Upper lobe of left lung (tissue), 6 donors: Measurements from ENCODE around the gene PDGFC. TPM values are rescaled to one million over a fixed set of nuclear protein-coding genes. Genes with fewer than 3 reads are reported as not detected.
A peak's percentile ranks its signal among the peaks of the same experiment; 100 is the strongest.

Experiments
- ATAC-seq, 2 donors: fragments of 200-7000 bp; cut with Tn5 transposase; one replicate each; pipeline ENCODE4 v1.9.1; 2022; ENCODE audit warnings: mild to moderate bottlenecking in 2 of 2, moderate library complexity in 2 of 2; ENCODE audit not compliant: low FRiP score in 2 of 2
- DNase-seq, 2 donors: peaks; one replicate each; pipeline ENCODE4 v3.0.0-alpha.2; 2019 to 2020
- H3K27ac ChIP-seq, 4 donors: fragments of 200-600 bp; sonication (generic); one replicate each; pipeline ENCODE4 v1.5.1; 2016 to 2019
- H3K27me3 ChIP-seq, 4 donors: fragments of 200-600 bp; sonication (generic); one replicate each; pipeline ENCODE4 v1.5.1; 2017 to 2019
- H3K36me3 ChIP-seq, 4 donors: fragments of 200-600 bp; sonication (generic); one replicate each; pipeline ENCODE4 v1.5.1; 2016 to 2019
- H3K4me1 ChIP-seq, 4 donors: fragments of 200-600 bp; sonication (generic); one replicate each; pipeline ENCODE4 v1.5.1; 2018 to 2019
- H3K4me3 ChIP-seq, 4 donors: fragments of 200-600 bp; sonication (generic); one replicate each; pipeline ENCODE4 v1.5.1; 2017 to 2019; ENCODE audit warnings: mild to moderate bottlenecking in 2 of 4, moderate library complexity in 1 of 4
- H3K9me3 ChIP-seq, 4 donors: fragments of 200-600 bp; sonication (generic); one replicate each; pipeline ENCODE4 v1.5.1; 2018 to 2019
- CTCF ChIP-seq, 6 experiments: fragments of 450-650 bp in 4 of 6; fragments of 200-600 bp in 2 of 6; sonication (generic) in 2 of 6; IDR thresholded peaks; one replicate each; pipeline ENCODE4 v1.5.1; 2016 to 2019; ENCODE audit warnings: antibody characterized with exemption in 6 of 6
- EP300 ChIP-seq, 4 donors: sonication (generic); formaldehyde crosslinking; IDR thresholded peaks; one replicate each; pipeline ENCODE4 v1.5.1; 2017; ENCODE audit warnings: antibody characterized with exemption in 4 of 4, control low read depth in 2 of 4
- POLR2A ChIP-seq, 4 donors: fragments of 450-650 bp; IDR thresholded peaks; one replicate each; pipeline ENCODE4 v1.5.1; 2016 to 2017; ENCODE audit warnings: antibody characterized with exemption in 4 of 4, mild to moderate bottlenecking in 2 of 4
- POLR2AphosphoS5 ChIP-seq, 2 donors: sonication (generic); formaldehyde crosslinking; IDR thresholded peaks; one replicate each; pipeline ENCODE4 v1.5.1; 2017; ENCODE audit warnings: antibody characterized with exemption in 2 of 2
- WGBS, 2 donors: methylation state at CpG; one replicate each; pipeline ENCODE4 v1.1.5; 2017 to 2018; 5-methylcytosine and 5-hydroxymethylcytosine counted together
- total RNA-seq, 6 donors: library from RNA; depleted of rRNA in 4 of 6; stranded (reverse); fragments of >200 nt in 4 of 6; gene quantifications; one replicate each; pipeline versions ENCODE4 v1.1.0 to v1.2.1, GENCODE V29; 2016 to 2021
- donor health status: DM: no; HTN: no; CAD: no; lungs with moderate emphysema.
- donor health status: DM: no; HTN: yes; CAD: no; lungs with severe emphysema.

PDGFC gene
- total RNA-seq, 6 donors from 2014 or later: 14.4 to 39.9 (median 28.5) TPM

- no peak overlapping the region for H3K27ac ChIP-seq
- H3K4me1 ChIP-seq: no peaks in the 10 kb centered on the region
- WGBS, 2 donors: 88 to 91% methylated on average over 4 of the region's 4 CpGs
- no peak overlapping the region for H3K4me3 ChIP-seq
- no peak for ATAC-seq
- no peak for DNase-seq
- no peaks in the 10 kb centered on the region for H3K36me3 ChIP-seq
- H3K27me3 ChIP-seq: no peaks in the 10 kb centered on the region
- no peaks in the 10 kb centered on the region for H3K9me3 ChIP-seq
- TF ChIP-seq EP300 (IDR thresholded peaks at IDR 0.05): no peak
- no peak for TF ChIP-seq POLR2A (IDR thresholded peaks at IDR 0.05)
- no peak for TF ChIP-seq POLR2AphosphoS5 (IDR thresholded peaks at IDR 0.05)
Observed at GRCh38 chr4:156811963-156812362, 159.6 kb downstream of the PDGFC start.

GRCh38 chr4:156811286-156811685 lies 160.3 kb downstream of the PDGFC start:
- Histone ChIP-seq H3K9me3 (no peaks in the 10 kb centered on the region), H3K4me3 (no peak overlapping the region), H3K4me1 (no peaks in the 10 kb centered on the region), H3K27me3 (no peaks in the 10 kb centered on the region), H3K36me3 (no peaks in the 10 kb centered on the region), H3K27ac (no peak overlapping the region)
- TF ChIP-seq POLR2AphosphoS5 (IDR thresholded peaks at IDR 0.05): no peak
- no peak for TF ChIP-seq POLR2A (IDR thresholded peaks at IDR 0.05)
- no peak for TF ChIP-seq EP300 (IDR thresholded peaks at IDR 0.05)
- TF ChIP-seq CTCF (IDR thresholded peaks at IDR 0.05): no peak
- WGBS, 2 donors: 85% methylated on average over 5 of the region's 5 CpGs
- ATAC-seq (no peak), DNase-seq (no peak)

- no peak overlapping the region for H3K27ac ChIP-seq
Observed at GRCh38 chr4:156805696-156806095, 165.9 kb downstream of the PDGFC start.

GRCh38 chr4:156803056-156803455 lies 168.5 kb downstream of the PDGFC start:
- TF ChIP-seq POLR2A (IDR thresholded peaks at IDR 0.05) (no peak), POLR2AphosphoS5 (IDR thresholded peaks at IDR 0.05) (no peak), EP300 (IDR thresholded peaks at IDR 0.05) (no peak), CTCF (IDR thresholded peaks at IDR 0.05) (no peak)
- 70 to 76% methylated on average over 2 of the region's 2 CpGs for WGBS, 2 donors
- H3K27me3 ChIP-seq: no peaks in the 10 kb centered on the region
- H3K27ac ChIP-seq: no peak overlapping the region
- ATAC-seq (no peak), DNase-seq (no peak)
- no peaks in the 10 kb centered on the region for H3K9me3 ChIP-seq
- peaks cover 0 to 4% (median 0%) of the 10 kb centered on the region in 4 donors for H3K4me1 ChIP-seq
- no peak overlapping the region for H3K4me3 ChIP-seq
- no peaks in the 10 kb centered on the region for H3K36me3 ChIP-seq

More at GRCh38 chr4:156805696-156806095, 165.9 kb downstream of the PDGFC start:
- Histone ChIP-seq H3K4me3 (no peak overlapping the region), H3K4me1 (no peaks in the 10 kb centered on the region), H3K36me3 (no peaks in the 10 kb centered on the region), H3K9me3 (no peaks in the 10 kb centered on the region), H3K27me3 (no peaks in the 10 kb centered on the region)
- DNase-seq (no peak), ATAC-seq (peak in 1 of 2 donors; percentile 30)
- no peak for TF ChIP-seq EP300 (IDR thresholded peaks at IDR 0.05)
- no peak for TF ChIP-seq CTCF (IDR thresholded peaks at IDR 0.05)
- no peak for TF ChIP-seq POLR2AphosphoS5 (IDR thresholded peaks at IDR 0.05)
- no peak for TF ChIP-seq POLR2A (IDR thresholded peaks at IDR 0.05)
- WGBS, 2 donors: 51% methylated on average over 2 of the region's 2 CpGs

- no peak overlapping the region for H3K4me3 ChIP-seq
- H3K4me1 ChIP-seq: peaks cover 0 to 4% (median 0%) of the 10 kb centered on the region in 4 donors
- TF ChIP-seq CTCF (IDR thresholded peaks at IDR 0.05) (no peak), EP300 (IDR thresholded peaks at IDR 0.05) (no peak), POLR2A (IDR thresholded peaks at IDR 0.05) (no peak), POLR2AphosphoS5 (IDR thresholded peaks at IDR 0.05) (no peak)
- DNase-seq (no peak), ATAC-seq (no peak)
- no peaks in the 10 kb centered on the region for H3K36me3 ChIP-seq
- H3K27me3 ChIP-seq: no peaks in the 10 kb centered on the region
- no peaks in the 10 kb centered on the region for H3K9me3 ChIP-seq
- no peak overlapping the region for H3K27ac ChIP-seq
- 75 to 77% methylated on average over 1 of the region's 1 CpG for WGBS, 2 donors
Observed at GRCh38 chr4:156800463-156800862, 171.1 kb downstream of the PDGFC start.
